GM21360 (cell line): ENCODE data around the gene NTN1.
"Not testable (repeated sequence)": the region's sequence is repeated elsewhere in the genome, so short reads cannot be mapped to it uniquely, and the experiment has no call there.

Experiments
- ATAC-seq: cut with Tn5 transposase; IDR thresholded peaks from one replicate; pipeline ENCODE4 v1.9.1; 2021; ENCODE audit warnings: mild to moderate bottlenecking, moderate library complexity; ENCODE audit not compliant: unreplicated experiment

NTN1 gene

GRCh38 chr17:9021158-9021991, at the start of gene NTN1:
NTN1 (plus strand) TSS chr17:9021510; CDS start chr17:9022374, 864 bp downstream.
- peak; percentile 72 for ATAC-seq

GRCh38 chr17:8975091-8975725, 46.1 kb upstream of the NTN1 start:
- ATAC-seq = no peak

GRCh38 chr17:8976638-8977037, 44.7 kb upstream of the NTN1 start:
- ATAC-seq = no peak

- ATAC-seq = no peak
These were observed 41.6 kb upstream of the NTN1 start for GRCh38 chr17:8979715-8980114.

GRCh38 chr17:8981443-8981842, 39.9 kb upstream of the NTN1 start:
- ATAC-seq = no peak

GRCh38 chr17:8984225-8984624, 37.1 kb upstream of the NTN1 start:
- ATAC-seq = not testable (repeated sequence)

GRCh38 chr17:8985054-8985701, 36.1 kb upstream of the NTN1 start:
- no peak for ATAC-seq

GRCh38 chr17:8986295-8986694, 35.0 kb upstream of the NTN1 start:
- ATAC-seq = no peak

GRCh38 chr17:8988263-8988935, 32.9 kb upstream of the NTN1 start:
- not testable (repeated sequence) for ATAC-seq

- no peak for ATAC-seq
These were observed 29.6 kb upstream of the NTN1 start for GRCh38 chr17:8991514-8992285.

- no peak for ATAC-seq
These were observed 27.0 kb upstream of the NTN1 start for GRCh38 chr17:8994319-8994718.

GRCh38 chr17:8995711-8996110, 25.6 kb upstream of the NTN1 start:
- no peak for ATAC-seq

GRCh38 chr17:8997994-8998628, 23.2 kb upstream of the NTN1 start:
- peak; percentile 55 for ATAC-seq

GRCh38 chr17:9001559-9001958, 19.8 kb upstream of the NTN1 start:
- no peak for ATAC-seq

GRCh38 chr17:9002227-9002605, 19.1 kb upstream of the NTN1 start:
- ATAC-seq = no peak

GRCh38 chr17:9002606-9003354, 18.5 kb upstream of the NTN1 start:
- ATAC-seq = no peak

- no peak for ATAC-seq
These were observed 17.8 kb upstream of the NTN1 start for GRCh38 chr17:9003355-9004131.

GRCh38 chr17:9004132-9004960, 17.0 kb upstream of the NTN1 start:
- ATAC-seq = no peak
